VCaP (cell line): ENCODE data around the gene CLEC10A.
A peak's percentile ranks its signal among the peaks of the same experiment; 100 is the strongest.
"Not testable (repeated sequence)": the region's sequence is repeated elsewhere in the genome, so short reads cannot be mapped to it uniquely, and the experiment has no call there.

Source experiments
- H3K27ac ChIP-seq: fragments of 450-650 bp; 2 replicates; pipeline ENCODE4 v1.5.1; 2017
- CTCF ChIP-seq: fragments of 450-650 bp; conservative IDR thresholded peaks from 2 replicates; pipeline ENCODE4 v1.5.1; 2017; ENCODE audit warnings: mild to moderate bottlenecking, moderate library complexity

Gene CLEC10A

GRCh38 chr17:7107012-7107754 lies 27.1 kb upstream of the CLEC10A start:
- no peak for TF ChIP-seq CTCF
- no peak overlapping the region for H3K27ac ChIP-seq

- H3K27ac ChIP-seq: no peak overlapping the region
- TF ChIP-seq CTCF: no peak
Measured at GRCh38 chr17:7102421-7102820, 22.4 kb upstream of the CLEC10A start.

- no peak for TF ChIP-seq CTCF
- no peak overlapping the region for H3K27ac ChIP-seq
Measured at GRCh38 chr17:7101531-7101930, 21.5 kb upstream of the CLEC10A start.

GRCh38 chr17:7100641-7101379 lies 20.8 kb upstream of the CLEC10A start:
- not testable (repeated sequence) for H3K27ac ChIP-seq

GRCh38 chr17:7098802-7099459 lies 18.9 kb upstream of the CLEC10A start:
- H3K27ac ChIP-seq: no peak overlapping the region
- no peak for TF ChIP-seq CTCF

GRCh38 chr17:7097940-7098339 lies 17.9 kb upstream of the CLEC10A start:
- H3K27ac ChIP-seq: no peak overlapping the region
- TF ChIP-seq CTCF: no peak

GRCh38 chr17:7095625-7096024 lies 15.6 kb upstream of the CLEC10A start:
- no peak for TF ChIP-seq CTCF
- H3K27ac ChIP-seq: no peak overlapping the region

- H3K27ac ChIP-seq: no peak overlapping the region
- TF ChIP-seq CTCF: no peak
Measured at GRCh38 chr17:7094652-7095019, 14.6 kb upstream of the CLEC10A start.

GRCh38 chr17:7091311-7092005 lies 11.4 kb upstream of the CLEC10A start:
- not testable (repeated sequence) for H3K27ac ChIP-seq

- H3K27ac ChIP-seq: peak overlapping the region; percentile 69
Measured at GRCh38 chr17:7089570-7089969, 9.5 kb upstream of the CLEC10A start.

GRCh38 chr17:7088442-7088841 lies 8.4 kb upstream of the CLEC10A start:
- peak overlapping the region; percentile 69 for H3K27ac ChIP-seq
